Fibroblast of mammary gland (primary cell): ENCODE data around the gene PPCDC.

ENCODE experiments used
- DNase-seq: peaks from one replicate; pipeline ENCODE4 v3.0.0-alpha.2; 2010; ENCODE audit warnings: low read depth
- H3K4me3 ChIP-seq: 2 replicates; pipeline ENCODE4 v1.5.1; 2011; ENCODE audit warnings: low read depth, mild to moderate bottlenecking, low read length, moderate library complexity; ENCODE audit not compliant: control insufficient read depth
- TF ChIP-seq, protein P1 (sequence below): conservative IDR thresholded peaks from 2 replicates; pipeline ENCODE4 v1.5.1; 2011; ENCODE audit warnings: low read depth, low read length, inconsistent platforms; ENCODE audit not compliant: control insufficient read depth, insufficient read depth

The PPCDC gene

DNA sequence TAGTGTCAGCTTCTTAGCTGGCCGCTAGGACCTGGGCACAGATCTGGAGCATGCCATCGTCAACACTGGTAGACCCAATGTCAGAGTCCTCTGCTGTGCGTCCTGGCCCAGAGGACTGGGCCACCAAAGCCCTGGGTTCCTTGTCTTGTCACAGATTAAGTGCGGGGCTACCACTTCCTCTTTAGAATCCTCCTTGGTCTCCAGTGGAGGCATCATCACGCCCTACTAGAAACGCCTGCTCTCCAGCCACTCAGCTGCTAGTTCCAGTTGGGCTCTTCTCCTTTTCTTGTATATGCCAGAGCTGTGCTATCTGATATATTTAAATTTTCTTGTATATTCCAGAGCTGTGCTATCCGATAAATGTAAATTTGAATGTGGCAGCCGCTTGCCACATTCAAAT lies 11.2 kb downstream of the PPCDC start:
- TF ChIP-seq, protein P1, sequence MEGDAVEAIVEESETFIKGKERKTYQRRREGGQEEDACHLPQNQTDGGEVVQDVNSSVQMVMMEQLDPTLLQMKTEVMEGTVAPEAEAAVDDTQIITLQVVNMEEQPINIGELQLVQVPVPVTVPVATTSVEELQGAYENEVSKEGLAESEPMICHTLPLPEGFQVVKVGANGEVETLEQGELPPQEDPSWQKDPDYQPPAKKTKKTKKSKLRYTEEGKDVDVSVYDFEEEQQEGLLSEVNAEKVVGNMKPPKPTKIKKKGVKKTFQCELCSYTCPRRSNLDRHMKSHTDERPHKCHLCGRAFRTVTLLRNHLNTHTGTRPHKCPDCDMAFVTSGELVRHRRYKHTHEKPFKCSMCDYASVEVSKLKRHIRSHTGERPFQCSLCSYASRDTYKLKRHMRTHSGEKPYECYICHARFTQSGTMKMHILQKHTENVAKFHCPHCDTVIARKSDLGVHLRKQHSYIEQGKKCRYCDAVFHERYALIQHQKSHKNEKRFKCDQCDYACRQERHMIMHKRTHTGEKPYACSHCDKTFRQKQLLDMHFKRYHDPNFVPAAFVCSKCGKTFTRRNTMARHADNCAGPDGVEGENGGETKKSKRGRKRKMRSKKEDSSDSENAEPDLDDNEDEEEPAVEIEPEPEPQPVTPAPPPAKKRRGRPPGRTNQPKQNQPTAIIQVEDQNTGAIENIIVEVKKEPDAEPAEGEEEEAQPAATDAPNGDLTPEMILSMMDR = no peak
- no peak for DNase-seq
- H3K4me3 ChIP-seq = no peak overlapping the region

DNA sequence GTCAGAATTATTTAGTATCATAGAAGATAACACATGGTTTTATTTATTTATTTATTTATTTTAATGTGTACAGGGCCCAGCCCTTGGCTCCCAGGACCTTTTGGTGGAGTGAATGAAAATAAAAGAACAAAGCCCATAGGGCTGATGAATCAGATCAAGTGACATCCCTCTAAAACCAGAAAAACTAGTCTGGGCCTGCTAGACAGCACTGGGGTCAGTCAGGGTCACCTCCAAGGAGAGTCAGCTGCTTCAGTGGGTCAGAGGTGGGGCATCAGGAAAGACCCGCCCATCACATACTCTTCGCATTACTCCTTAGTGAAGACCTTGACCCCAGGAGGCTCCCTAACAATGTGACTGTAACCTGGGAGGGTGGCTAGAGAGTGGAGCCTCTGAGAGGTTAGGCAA lies 12.8 kb downstream of the PPCDC start:
- H3K4me3 ChIP-seq = no peak overlapping the region
- TF ChIP-seq, protein P1 = no peak
- peak; percentile 70 for DNase-seq

DNA sequence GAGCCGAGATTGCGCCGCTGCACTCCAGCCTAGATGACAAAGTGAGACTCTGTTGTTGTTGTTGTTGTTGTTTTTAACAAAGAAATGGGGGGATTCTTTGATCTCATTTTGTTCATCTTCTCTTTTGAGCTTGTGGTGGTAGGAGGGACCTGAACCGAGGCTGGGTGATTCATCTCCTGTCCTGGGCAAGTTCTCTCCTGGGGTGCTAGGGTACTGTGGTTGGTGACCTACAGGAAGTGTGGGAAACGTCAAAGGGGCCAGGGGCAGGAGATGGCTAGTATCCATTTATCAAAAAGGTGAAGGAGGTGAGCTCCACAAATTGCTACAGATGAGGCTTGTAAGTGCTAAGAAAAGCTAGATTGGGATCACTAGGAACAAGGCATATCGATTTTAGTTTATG lies 14.3 kb downstream of the PPCDC start:
- TF ChIP-seq, protein P1 = no peak
- peak; percentile 61 for DNase-seq
- H3K4me3 ChIP-seq = no peak overlapping the region

DNA sequence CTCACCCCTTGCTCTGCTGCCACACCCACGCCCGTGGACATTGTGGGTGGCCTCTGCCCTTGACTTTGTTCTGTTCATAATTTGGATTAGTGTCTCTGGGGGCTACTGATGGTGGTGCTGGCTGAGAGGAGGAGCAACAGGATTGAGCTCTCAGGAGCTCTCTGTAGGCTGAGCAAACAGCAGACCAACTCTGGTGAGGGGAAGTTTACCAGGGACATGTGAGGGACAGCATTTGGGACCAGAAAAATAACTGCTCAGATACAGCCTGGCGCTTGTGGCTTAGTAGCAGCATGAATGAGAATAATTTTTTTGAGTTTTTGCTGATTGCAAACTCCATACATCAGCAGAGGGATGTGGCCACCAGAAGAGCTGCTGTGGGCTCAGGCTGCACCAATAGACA lies 14.8 kb downstream of the PPCDC start:
- no peak overlapping the region for H3K4me3 ChIP-seq
- peak; percentile 14 for DNase-seq
- TF ChIP-seq, protein P1 = no peak

DNA sequence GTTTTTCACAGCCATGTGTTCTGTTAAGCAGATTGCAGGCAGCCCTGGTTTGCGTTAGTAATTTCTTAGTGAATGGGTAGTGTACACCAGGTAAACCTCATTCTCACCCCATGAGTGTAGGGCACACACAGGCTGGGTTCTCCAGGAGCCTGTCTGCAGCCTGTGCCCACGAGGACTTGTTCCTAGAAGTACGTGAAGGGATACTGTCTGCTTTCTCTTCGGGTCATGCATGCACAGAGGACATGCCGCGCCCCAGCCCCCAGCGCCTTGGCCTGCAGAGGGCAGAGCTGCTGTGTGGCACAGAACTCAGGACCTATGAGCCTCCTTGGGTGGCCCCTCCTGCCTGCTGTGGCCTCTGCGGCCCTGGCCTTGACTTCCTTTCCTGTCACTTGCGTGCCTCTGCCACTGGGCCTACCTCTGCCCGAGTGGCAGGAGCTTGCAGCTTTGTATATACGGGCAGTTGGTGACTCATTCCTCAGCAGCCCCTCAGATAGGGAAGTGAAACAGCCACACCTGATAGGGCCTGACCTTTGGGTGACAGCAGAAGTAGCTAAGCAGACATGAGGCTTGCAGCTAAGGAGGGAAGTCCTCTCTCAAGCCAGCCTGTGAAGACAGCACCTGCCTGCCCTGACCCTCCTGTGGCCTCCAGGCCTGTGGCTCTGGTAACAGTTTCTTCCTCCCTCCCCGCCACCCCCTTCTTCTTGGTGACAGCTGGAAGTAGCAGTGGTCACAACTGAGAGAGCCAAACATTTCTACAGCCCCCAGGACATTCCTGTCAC lies 19.5 kb downstream of the PPCDC start:
- TF ChIP-seq, protein P1 = peak; percentile 24
- DNase-seq = peak; percentile 29
- H3K4me3 ChIP-seq = peak overlapping the region; percentile 2

DNA sequence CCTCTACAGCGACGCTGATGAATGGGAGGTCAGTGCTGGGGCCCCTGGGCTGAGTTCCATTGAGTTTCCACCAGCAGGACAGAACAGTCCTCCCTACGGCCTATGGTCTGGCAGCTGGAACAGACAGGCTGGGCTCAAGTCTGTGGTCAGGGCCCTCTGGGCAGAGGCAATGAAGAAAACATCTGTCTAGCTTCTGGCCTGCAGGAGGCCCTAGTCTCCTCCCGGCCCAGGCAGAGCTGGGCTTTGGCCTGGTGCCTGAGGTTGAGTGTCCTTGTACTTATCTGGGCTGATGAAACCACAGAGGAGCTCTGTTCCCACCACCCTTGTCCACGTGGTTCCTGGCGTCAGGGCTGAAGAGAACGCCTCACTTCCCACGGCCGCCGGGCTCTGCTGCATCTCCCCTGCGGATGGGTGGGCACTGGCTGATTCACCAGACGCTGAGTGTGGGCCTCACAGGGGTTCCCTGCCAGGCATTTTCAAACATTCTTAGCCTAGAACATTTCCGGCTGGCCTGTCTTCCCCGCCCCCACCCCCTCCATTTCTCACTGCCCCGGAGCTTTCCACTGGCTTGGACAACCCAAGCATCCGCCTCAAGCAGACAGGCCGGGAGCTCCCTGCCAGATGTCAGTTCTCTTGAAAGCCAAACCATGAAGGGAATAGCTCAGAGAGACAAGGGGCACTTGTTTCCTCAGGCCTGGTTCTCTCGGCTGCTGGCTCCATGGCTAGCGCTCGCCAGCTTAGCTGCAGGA lies 20.3 kb downstream of the PPCDC start:
- TF ChIP-seq, protein P1 = peak; percentile 64
- DNase-seq = peak; percentile 100
- peak overlapping the region; percentile 2 for H3K4me3 ChIP-seq
